Adrenal gland (tissue), 12 donors: ENCODE results near the gene MSRB1. TPM values are rescaled to one million over a fixed set of nuclear protein-coding genes. Genes with fewer than 3 reads are reported as not detected.
A peak's percentile ranks its signal among the peaks of the same experiment; 100 is the strongest.
"Not testable (repeated sequence)": the region's sequence is repeated elsewhere in the genome, so short reads cannot be mapped to it uniquely, and the experiment has no call there.

ENCODE experiments used
- DNase-seq, 7 donors: peaks; one replicate each; pipeline ENCODE4 v3.0.0-alpha.2; 2019 to 2020
- H3K27ac ChIP-seq, 5 donors: fragments of 200-600 bp; sonication (generic) in 4 of 5; 1 replicate in 3 of 5; 2 replicates in 2 of 5; pipeline versions ENCODE4 v1.5.1 to v1.8.0; 2016 to 2020; ENCODE audit warnings: mild to moderate bottlenecking in 1 of 5
- H3K27me3 ChIP-seq: fragments of 200-600 bp; 2 replicates; pipeline ENCODE4 v1.8.0; 2021
- H3K36me3 ChIP-seq, 2 donors: fragments of 200-600 bp; replicated peaks in 1 of 2; 1 replicate in 1 of 2; 2 replicates in 1 of 2; pipeline versions ENCODE4 v1.5.1 to v1.8.0; 2018 to 2022
- H3K4me1 ChIP-seq, 2 donors: fragments of 200-600 bp; replicated peaks in 1 of 2; 1 replicate in 1 of 2; 2 replicates in 1 of 2; pipeline versions ENCODE4 v1.5.1 to v1.8.0; 2018 to 2021
- H3K4me3 ChIP-seq, 4 donors: fragments of 200-600 bp; sonication (generic) in 3 of 4; one replicate each; pipeline ENCODE4 v1.5.1; 2016 to 2018
- H3K9me3 ChIP-seq, 3 donors: fragments of 200-600 bp; sonication (generic) in 1 of 3; replicated peaks in 1 of 3; 1 replicate in 2 of 3; 2 replicates in 1 of 3; pipeline versions ENCODE4 v1.5.1 to v1.8.0; 2016 to 2021
- POLR2A ChIP-seq, 2 donors: fragments of 450-650 bp; IDR thresholded peaks; one replicate each; pipeline ENCODE4 v1.6.1; 2017; ENCODE audit warnings: antibody characterized with exemption in 2 of 2, mild to moderate bottlenecking in 2 of 2, moderate library complexity in 1 of 2
- WGBS, 4 donors: extraction: QIAGEN DNeasy Blood & Tissue Kit in 2 of 4; methylation state at CpG; one replicate each; pipeline versions ENCODE4 v1.1.5 to v1.1.7; 2013 to 2017; 5-methylcytosine and 5-hydroxymethylcytosine counted together
- intact Hi-C, 2 donors: fragments of 100-400 bp; cut with DNase I; formaldehyde crosslinking; loops; one replicate each; pipeline versions ENCODE4 v1.14.1 to v1.15.0; 2022 to 2023
- polyA plus RNA-seq, 3 donors: library from polyadenylated mRNA; stranded (reverse); fragments of 200-250 nt in 2 of 3; fragments of 350-450 nt in 1 of 3; fragmentation: Illumina TruSeq in 1 of 3; extraction: RNeasy Lipid Tissue Mini Kit (QIAGEN cat#74804) in 1 of 3; gene quantifications; one replicate each; pipeline ENCODE4 v1.2.3, GENCODE V29; 2013 to 2014
- total RNA-seq, 9 donors: library from RNA; depleted of rRNA in 4 of 9; stranded (reverse); fragments of >200 nt in 4 of 9; fragments of 120-200 nt in 1 of 9; fragmentation: NEBNext Ultra II Directional in 1 of 9; extraction: Animal tissue kit (Norgen Biotek cat#: 25700) in 1 of 9; gene quantifications; one replicate each; pipeline versions ENCODE4 v1.1.0 to v1.2.4, GENCODE V29; 2013 to 2023
- TF ChIP-seq, protein P1 (sequence below), 6 experiments: fragments of 450-650 bp in 4 of 6; fragments of 200-600 bp in 2 of 6; sonication (generic) in 1 of 6; IDR thresholded peaks; 1 replicate in 5 of 6; 2 replicates in 1 of 6; pipeline versions ENCODE4 v1.5.1 to v1.8.0; 2016 to 2021; ENCODE audit warnings: antibody characterized with exemption in 6 of 6, mild to moderate bottlenecking in 2 of 6, moderate library complexity in 1 of 6
- donor health status: healthy with polysubstance abuse.
- donor health status: Bipolar disorder and iron deficiency.
- donor health status: DM: yes; HTN: yes; CAD: no.
- donor health status: DM: no; HTN: no; CAD: no.
- donor health status: DM: no; HTN: no; CAD: no.
- donor health status: DM: yes; HTN: yes; CAD: no.

The MSRB1 gene
- total and polyA plus RNA-seq, 12 donors = 8.1 to 38.9 (median 16.1) TPM

DNA sequence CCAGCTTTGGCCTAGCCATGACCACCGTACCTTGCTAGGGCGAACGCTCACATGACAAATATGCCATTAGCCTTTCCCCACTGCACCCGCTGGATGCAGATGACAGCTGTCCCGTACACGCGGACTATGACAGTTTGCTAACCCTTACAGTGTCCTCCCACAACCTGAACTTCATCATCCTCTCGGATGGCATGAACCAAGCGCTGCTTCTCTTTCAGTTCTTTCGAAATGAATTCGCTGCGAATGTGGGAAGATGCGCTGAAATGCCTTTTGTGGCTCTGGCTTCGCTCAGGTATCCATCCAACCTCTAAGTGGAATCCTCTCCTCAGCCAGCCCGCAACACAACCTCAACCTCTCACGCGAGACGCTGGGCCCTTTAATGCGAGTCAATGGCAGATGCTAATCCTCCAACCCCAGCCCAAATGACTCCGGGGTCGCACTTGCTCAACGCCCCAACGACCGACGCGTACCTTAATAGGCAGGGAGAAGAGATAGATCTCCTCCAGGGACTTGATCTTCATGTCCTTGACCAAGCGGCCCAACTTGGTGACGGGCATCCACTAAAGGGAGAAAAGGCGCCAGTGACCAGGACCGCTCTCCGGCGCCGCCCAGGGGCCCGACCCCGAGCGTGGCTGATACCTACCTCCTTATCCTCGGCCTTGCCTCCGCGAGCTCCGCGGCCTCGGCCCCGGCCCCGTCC, 21.0 kb upstream of the MSRB1 start:
- peak in 6 of 7 donors; percentile 38 to 83 (median 62) for DNase-seq
- Histone ChIP-seq H3K4me3 (peak overlapping the region in 3 of 4 donors; percentile 71 to 90 (median 72)), H3K36me3 (peaks cover 0 to 23% of the 10 kb centered on the region in 2 donors), H3K27ac (peak overlapping the region; percentile 92 to 98 (median 95)), H3K4me1 (peaks cover 10 to 29% of the 10 kb centered on the region in 2 donors), H3K27me3 (no peaks in the 10 kb centered on the region), H3K9me3 (no peaks in the 10 kb centered on the region)
- intact Hi-C loops = no loop called here
- no peak for TF ChIP-seq POLR2A (IDR thresholded peaks at IDR 0.05)
- TF ChIP-seq, protein P1, sequence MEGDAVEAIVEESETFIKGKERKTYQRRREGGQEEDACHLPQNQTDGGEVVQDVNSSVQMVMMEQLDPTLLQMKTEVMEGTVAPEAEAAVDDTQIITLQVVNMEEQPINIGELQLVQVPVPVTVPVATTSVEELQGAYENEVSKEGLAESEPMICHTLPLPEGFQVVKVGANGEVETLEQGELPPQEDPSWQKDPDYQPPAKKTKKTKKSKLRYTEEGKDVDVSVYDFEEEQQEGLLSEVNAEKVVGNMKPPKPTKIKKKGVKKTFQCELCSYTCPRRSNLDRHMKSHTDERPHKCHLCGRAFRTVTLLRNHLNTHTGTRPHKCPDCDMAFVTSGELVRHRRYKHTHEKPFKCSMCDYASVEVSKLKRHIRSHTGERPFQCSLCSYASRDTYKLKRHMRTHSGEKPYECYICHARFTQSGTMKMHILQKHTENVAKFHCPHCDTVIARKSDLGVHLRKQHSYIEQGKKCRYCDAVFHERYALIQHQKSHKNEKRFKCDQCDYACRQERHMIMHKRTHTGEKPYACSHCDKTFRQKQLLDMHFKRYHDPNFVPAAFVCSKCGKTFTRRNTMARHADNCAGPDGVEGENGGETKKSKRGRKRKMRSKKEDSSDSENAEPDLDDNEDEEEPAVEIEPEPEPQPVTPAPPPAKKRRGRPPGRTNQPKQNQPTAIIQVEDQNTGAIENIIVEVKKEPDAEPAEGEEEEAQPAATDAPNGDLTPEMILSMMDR (IDR thresholded peaks at IDR 0.05) = peak in 2 of 6 experiments; percentile 20 to 26
- WGBS, 4 donors = 8 to 13% (median 10%) methylated on average over 25 to 44 of the region's 44 CpGs

DNA sequence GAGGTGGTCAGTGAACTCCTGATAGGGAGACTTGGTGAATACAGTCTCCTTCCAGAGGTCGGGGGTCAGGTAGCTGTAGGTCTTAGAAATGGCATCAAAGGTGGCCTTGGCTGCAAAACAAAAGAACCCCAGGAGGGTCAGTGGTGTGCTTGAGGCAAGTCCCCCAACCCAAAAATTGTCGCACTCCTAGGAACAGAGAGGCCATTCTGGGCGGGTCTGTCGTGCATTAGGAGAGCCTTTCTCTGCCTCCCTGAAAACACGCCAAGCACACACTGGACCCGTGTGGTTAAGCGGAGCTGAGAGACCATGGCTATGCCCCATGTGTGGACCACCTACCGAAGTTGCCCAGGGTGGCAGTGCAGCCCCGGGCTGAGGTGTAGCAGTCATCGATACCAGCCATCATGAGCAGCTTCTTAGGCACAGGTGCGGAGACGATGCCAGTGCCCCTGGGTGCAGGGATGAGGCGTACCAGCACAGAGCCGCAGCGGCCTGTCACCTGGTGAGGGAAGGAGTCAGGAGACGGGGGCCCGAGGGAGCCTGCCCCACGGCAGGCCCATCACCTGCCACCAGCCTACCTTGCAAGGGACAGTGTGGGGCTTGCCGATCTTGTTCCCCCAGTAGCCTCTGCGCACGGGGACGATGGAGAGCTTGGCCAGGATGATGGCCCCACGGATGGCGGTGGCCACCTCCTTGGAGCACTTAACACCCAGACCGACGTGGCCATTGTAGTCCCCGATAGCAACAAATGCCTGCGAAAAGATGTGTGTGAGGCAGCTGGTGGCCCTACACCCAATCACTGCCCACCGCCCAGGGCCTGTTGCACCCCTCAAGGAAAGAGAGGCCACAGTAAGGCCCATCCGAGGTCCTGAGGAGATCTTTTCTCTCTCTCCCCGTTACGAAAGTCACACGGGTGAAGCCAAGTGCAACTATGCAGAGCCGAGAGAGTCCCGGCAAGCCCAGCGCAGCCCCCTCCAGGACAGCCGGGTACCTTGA, 19.5 kb upstream of the MSRB1 start:
- peaks cover 0 to 23% of the 10 kb centered on the region in 2 donors for H3K36me3 ChIP-seq
- H3K9me3 ChIP-seq, H3K27ac ChIP-seq, H3K27me3 ChIP-seq, intact Hi-C loops, DNase-seq: not testable (repeated sequence)
- peaks cover 10 to 29% of the 10 kb centered on the region in 2 donors for H3K4me1 ChIP-seq
- H3K4me3 ChIP-seq = peak overlapping the region in 1 of 4 donors; percentile 90
- 81 to 86% (median 84%) methylated on average over 21 to 37 of the region's 37 CpGs for WGBS, 4 donors

DNA sequence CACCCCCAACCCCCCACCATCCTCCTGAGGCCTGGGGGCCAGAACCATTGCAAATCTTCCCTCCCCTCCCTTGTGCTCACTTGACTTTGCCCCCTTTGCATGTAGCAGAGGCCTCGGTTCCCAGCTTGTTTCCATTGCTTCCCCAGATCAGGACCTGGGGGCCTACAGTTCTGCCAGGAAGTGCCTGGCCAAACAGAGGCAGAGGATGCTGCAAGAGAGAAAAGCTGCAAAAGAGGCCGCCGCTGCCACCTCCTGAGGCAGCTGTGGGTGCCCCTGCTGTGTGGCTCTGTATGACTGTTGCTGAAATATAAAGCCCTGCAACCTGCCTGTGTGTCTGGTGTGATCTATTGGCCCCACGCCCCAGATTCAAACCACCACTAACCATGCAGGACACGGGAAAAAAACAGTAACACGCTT, 18.7 kb upstream of the MSRB1 start:
- DNase-seq = no peak
- peaks cover 10 to 29% of the 10 kb centered on the region in 2 donors for H3K4me1 ChIP-seq
- no peak overlapping the region for H3K4me3 ChIP-seq
- intact Hi-C loops = no loop called here
- no peaks in the 10 kb centered on the region for H3K9me3 ChIP-seq
- H3K27ac ChIP-seq = no peak overlapping the region
- H3K27me3 ChIP-seq = no peaks in the 10 kb centered on the region
- H3K36me3 ChIP-seq = peaks cover 0 to 23% of the 10 kb centered on the region in 2 donors
- no peak for TF ChIP-seq POLR2A (IDR thresholded peaks at IDR 0.05)
- TF ChIP-seq, protein P1 (IDR thresholded peaks at IDR 0.05) = no peak
- WGBS, 4 donors = 58 to 73% (median 65%) methylated on average over 3 to 6 of the region's 6 CpGs

DNA sequence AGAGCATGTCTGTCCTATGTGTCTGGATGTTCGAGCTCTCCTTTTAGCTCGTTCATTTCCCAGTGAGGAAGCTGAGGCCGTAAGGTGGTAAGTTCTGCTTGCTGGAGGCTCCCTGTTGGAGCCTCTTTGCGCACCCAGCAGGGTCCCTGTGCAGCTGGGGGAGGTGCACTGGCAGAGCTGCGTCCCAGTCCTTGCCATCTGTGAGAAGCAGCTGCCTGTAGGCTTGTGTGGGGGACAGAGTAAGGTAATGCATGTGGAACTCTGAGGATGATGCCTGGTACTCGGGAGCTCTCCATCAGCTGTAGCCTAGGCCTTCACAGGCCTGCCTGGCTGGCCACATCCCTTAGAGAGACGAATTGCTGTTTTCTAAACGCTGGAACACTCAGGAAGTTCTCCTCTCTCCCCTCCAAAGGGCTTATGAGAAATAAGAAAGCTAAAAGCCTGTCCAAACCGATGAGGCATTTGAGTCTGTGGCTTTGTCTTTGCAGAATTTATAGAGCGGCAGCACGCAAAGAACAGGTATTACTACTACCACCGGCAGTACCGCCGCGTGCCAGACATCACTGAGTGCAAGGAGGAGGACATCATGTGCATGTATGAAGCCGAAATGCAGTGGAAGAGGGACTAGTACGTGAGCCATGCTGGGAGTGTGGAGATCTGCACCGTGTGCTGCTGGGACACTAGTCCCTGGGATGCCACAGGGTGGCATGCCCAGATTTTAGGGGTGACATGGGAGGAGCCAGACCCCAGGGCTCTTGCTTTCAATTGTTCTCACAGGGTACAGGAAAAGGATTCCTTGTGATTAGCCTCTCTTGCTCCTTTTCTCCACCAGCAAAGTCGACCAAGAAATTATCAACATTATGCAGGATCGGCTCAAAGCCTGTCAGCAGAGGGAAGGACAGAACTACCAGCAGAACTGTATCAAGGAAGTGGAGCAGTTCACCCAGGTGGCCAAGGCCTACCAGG, 17.9 kb upstream of the MSRB1 start:
- intact Hi-C loops = no loop called here
- no peaks in the 10 kb centered on the region for H3K27me3 ChIP-seq
- H3K36me3 ChIP-seq = peaks cover 0 to 23% of the 10 kb centered on the region in 2 donors
- no peak overlapping the region for H3K27ac ChIP-seq
- TF ChIP-seq POLR2A (IDR thresholded peaks at IDR 0.05) = no peak
- TF ChIP-seq, protein P1 (IDR thresholded peaks at IDR 0.05) = no peak
- no peaks in the 10 kb centered on the region for H3K9me3 ChIP-seq
- H3K4me1 ChIP-seq = peaks cover 10 to 28% of the 10 kb centered on the region in 2 donors
- WGBS, 4 donors = 55 to 60% (median 58%) methylated on average over 17 to 20 of the region's 20 CpGs
- peak overlapping the region in 1 of 4 donors; percentile 63 for H3K4me3 ChIP-seq
- peak in 1 of 7 donors; percentile 8 for DNase-seq
